Epithelial cell of esophagus (primary cell): ENCODE results near the gene BOLA3.

Experiments used
- DNase-seq: peaks from one replicate; pipeline ENCODE4 v3.0.0; 2010; ENCODE audit warnings: low read depth
- H3K4me3 ChIP-seq: 2 replicates; pipeline ENCODE4 v1.5.1; 2011; ENCODE audit warnings: mild to moderate bottlenecking, low read length, control low read depth
- TF ChIP-seq, protein P1 (sequence below): IDR thresholded peaks from 2 replicates; pipeline ENCODE4 v1.5.1; 2011; ENCODE audit warnings: low read depth, mild to moderate bottlenecking, low read length, control low read depth, inconsistent platforms; ENCODE audit not compliant: insufficient read depth; ENCODE audit errors: missing control alignments

The BOLA3 gene

GRCh38 chr2:74174909-74175308 lies 27.2 kb upstream of the BOLA3 start:
- DNase-seq: no peak
- H3K4me3 ChIP-seq: no peak overlapping the region
- TF ChIP-seq, protein P1, sequence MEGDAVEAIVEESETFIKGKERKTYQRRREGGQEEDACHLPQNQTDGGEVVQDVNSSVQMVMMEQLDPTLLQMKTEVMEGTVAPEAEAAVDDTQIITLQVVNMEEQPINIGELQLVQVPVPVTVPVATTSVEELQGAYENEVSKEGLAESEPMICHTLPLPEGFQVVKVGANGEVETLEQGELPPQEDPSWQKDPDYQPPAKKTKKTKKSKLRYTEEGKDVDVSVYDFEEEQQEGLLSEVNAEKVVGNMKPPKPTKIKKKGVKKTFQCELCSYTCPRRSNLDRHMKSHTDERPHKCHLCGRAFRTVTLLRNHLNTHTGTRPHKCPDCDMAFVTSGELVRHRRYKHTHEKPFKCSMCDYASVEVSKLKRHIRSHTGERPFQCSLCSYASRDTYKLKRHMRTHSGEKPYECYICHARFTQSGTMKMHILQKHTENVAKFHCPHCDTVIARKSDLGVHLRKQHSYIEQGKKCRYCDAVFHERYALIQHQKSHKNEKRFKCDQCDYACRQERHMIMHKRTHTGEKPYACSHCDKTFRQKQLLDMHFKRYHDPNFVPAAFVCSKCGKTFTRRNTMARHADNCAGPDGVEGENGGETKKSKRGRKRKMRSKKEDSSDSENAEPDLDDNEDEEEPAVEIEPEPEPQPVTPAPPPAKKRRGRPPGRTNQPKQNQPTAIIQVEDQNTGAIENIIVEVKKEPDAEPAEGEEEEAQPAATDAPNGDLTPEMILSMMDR: no peak

- H3K4me3 ChIP-seq: no peak overlapping the region
- TF ChIP-seq, protein P1: no peak
- no peak for DNase-seq
These were observed 21.0 kb upstream of the BOLA3 start for GRCh38 chr2:74168739-74169138.

- no peak overlapping the region for H3K4me3 ChIP-seq
- no peak for DNase-seq
- TF ChIP-seq, protein P1: no peak
These were observed 17.0 kb upstream of the BOLA3 start for GRCh38 chr2:74164761-74165160.

- no peak overlapping the region for H3K4me3 ChIP-seq
- no peak for DNase-seq
- TF ChIP-seq, protein P1: no peak
These were observed 15.2 kb upstream of the BOLA3 start for GRCh38 chr2:74162951-74163350.

GRCh38 chr2:74155830-74156229 lies 8.1 kb upstream of the BOLA3 start:
- TF ChIP-seq, protein P1: no peak
- no peak for DNase-seq
- H3K4me3 ChIP-seq: no peak overlapping the region

- TF ChIP-seq, protein P1: no peak
- H3K4me3 ChIP-seq: no peak overlapping the region
These were observed 5.2 kb upstream of the BOLA3 start for GRCh38 chr2:74152954-74153353.

GRCh38 chr2:74149570-74150319 lies 2.0 kb upstream of the BOLA3 start:
- TF ChIP-seq, protein P1: no peak
- H3K4me3 ChIP-seq: no peak overlapping the region
- DNase-seq: no peak

More at GRCh38 chr2:74152954-74153353, 5.2 kb upstream of the BOLA3 start:
- DNase-seq: no peak
